Ascending aorta (tissue), 2 donors: ENCODE measurements around the gene MRPS26. TPM values are rescaled to one million over a fixed set of nuclear protein-coding genes. Genes with fewer than 3 reads are reported as not detected.

Experiments
- DNase-seq, 2 donors: peaks; one replicate each; pipeline ENCODE4 v3.0.0-alpha.2; 2019; ENCODE audit warnings: low spot score in 2 of 2
- H3K27ac ChIP-seq, 2 donors: fragments of 200-600 bp; sonication (generic); one replicate each; pipeline ENCODE4 v1.5.1; 2016 to 2017; ENCODE audit warnings: mild to moderate bottlenecking in 1 of 2
- H3K27me3 ChIP-seq: fragments of 200-600 bp; sonication (generic); one replicate; pipeline ENCODE4 v1.5.1; 2017
- H3K36me3 ChIP-seq, 2 donors: fragments of 200-600 bp; sonication (generic); one replicate each; pipeline ENCODE4 v1.5.1; 2016
- H3K4me1 ChIP-seq, 2 donors: fragments of 200-600 bp; sonication (generic); one replicate each; pipeline ENCODE4 v1.5.1; 2016 to 2017; ENCODE audit warnings: mild to moderate bottlenecking in 1 of 2
- H3K4me3 ChIP-seq, 2 donors: fragments of 200-600 bp; sonication (generic); one replicate each; pipeline ENCODE4 v1.5.1; 2016 to 2017; ENCODE audit warnings: mild to moderate bottlenecking in 1 of 2
- H3K9me3 ChIP-seq, 2 donors: fragments of 200-600 bp; sonication (generic); one replicate each; pipeline ENCODE4 v1.5.1; 2016
- CTCF ChIP-seq, 3 experiments: fragments of 200-600 bp in 2 of 3; fragments of 450-650 bp in 1 of 3; sonication (generic) in 2 of 3; IDR thresholded peaks; one replicate each; pipeline ENCODE4 v1.5.1; 2016 to 2019; ENCODE audit warnings: antibody characterized with exemption in 3 of 3, mild to moderate bottlenecking in 1 of 3, moderate library complexity in 1 of 3
- intact Hi-C: fragments of 100-400 bp; cut with DNase I; formaldehyde crosslinking; loops from one replicate; pipeline ENCODE4 v1.15.1; 2023
- total RNA-seq: library from RNA; depleted of rRNA; stranded (reverse); fragments of >200 nt; gene quantifications from one replicate; pipeline ENCODE4 v1.1.0, GENCODE V29; 2016

MRPS26 gene
- total RNA-seq, 1 donor from 2014 or later: 56.4 TPM

- Histone ChIP-seq H3K4me1 (peaks cover 7 to 21% of the 10 kb centered on the region in 2 donors), H3K27ac (peak within 1 kb of the TSS; percentile 71 to 82), H3K36me3 (peaks cover 23 to 29% of the 10 kb centered on the region in 2 donors), H3K27me3 (no peaks in the 10 kb centered on the region), H3K4me3 (no peak within 1 kb of the TSS), H3K9me3 (no peaks in the 10 kb centered on the region)
- no peak for TF ChIP-seq CTCF (IDR thresholded peaks at IDR 0.05)
- intact Hi-C loops: loop anchor here (10.0 kb wide), 5 partner anchors 199 to 1149 kb away; partner anchors contain the start of genes DNAAF9, IDH3B, PCED1A and SIRPA
- no peak for DNase-seq
Measured at GRCh38 chr20:3043322-3043721, 2.5 kb upstream of the MRPS26 start, which contains the start of gene GNRH2. TSS of gene GNRH2 (plus strand) at chr20:3043622. CDS start at chr20:3044415, 793 bp downstream.

DNA sequence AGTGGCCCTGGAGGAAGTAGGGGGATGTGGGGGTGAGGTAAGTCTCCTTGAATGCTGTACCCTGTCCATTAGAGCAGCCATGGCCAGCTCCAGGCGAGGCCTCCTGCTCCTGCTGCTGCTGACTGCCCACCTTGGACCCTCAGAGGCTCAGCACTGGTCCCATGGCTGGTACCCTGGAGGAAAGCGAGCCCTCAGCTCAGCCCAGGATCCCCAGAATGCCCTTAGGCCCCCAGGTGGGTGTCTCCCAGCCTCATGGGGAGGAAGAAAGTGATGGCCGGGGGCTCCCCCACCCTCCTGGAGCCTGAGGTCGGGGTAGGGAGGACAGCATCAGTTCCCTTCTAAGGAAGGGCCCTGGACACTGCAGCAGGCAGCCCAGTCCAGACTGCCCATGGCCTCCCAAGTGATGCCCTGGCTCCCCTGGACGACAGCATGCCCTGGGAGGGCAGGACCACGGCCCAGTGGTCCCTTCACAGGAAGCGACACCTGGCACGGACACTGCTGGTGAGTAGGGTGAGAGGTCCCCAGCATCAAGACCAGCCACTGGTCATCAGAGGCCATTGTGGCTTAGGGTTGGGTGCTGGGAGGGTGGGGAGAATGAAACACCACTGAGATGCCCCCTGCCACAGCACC is 1.4 kb upstream of the MRPS26 start:
- no peak for TF ChIP-seq CTCF (IDR thresholded peaks at IDR 0.05)
- Histone ChIP-seq H3K4me1 (peaks cover 7 to 21% of the 10 kb centered on the region in 2 donors), H3K9me3 (no peaks in the 10 kb centered on the region), H3K4me3 (no peak overlapping the region), H3K27me3 (no peaks in the 10 kb centered on the region), H3K27ac (no peak overlapping the region), H3K36me3 (peaks cover 22 to 30% of the 10 kb centered on the region in 2 donors)
- DNase-seq: no peak
- intact Hi-C loops: loop anchor here (2.0 to 10.0 kb wide), 6 partner anchors 172 to 1150 kb away; partner anchors contain the start of genes DNAAF9, IDH3B, PCED1A and PTPRA

GRCh38 chr20:3045042-3045815 is 623 bp upstream of the MRPS26 start:
- Histone ChIP-seq H3K27ac (peak overlapping the region; percentile 91 to 92), H3K9me3 (no peaks in the 10 kb centered on the region), H3K27me3 (no peaks in the 10 kb centered on the region), H3K4me3 (peak overlapping the region; percentile 89 to 93), H3K4me1 (peaks cover 7 to 21% of the 10 kb centered on the region in 2 donors), H3K36me3 (peaks cover 14 to 25% of the 10 kb centered on the region in 2 donors)
- TF ChIP-seq CTCF (IDR thresholded peaks at IDR 0.05): no peak
- peak; percentile 47 to 89 for DNase-seq
- intact Hi-C loops: loop anchor here (1.0 to 10.0 kb wide), 8 partner anchors 127 to 1150 kb away; partner anchors contain the start of genes DDRGK1, DNAAF9, IDH3B and LZTS3

DNA sequence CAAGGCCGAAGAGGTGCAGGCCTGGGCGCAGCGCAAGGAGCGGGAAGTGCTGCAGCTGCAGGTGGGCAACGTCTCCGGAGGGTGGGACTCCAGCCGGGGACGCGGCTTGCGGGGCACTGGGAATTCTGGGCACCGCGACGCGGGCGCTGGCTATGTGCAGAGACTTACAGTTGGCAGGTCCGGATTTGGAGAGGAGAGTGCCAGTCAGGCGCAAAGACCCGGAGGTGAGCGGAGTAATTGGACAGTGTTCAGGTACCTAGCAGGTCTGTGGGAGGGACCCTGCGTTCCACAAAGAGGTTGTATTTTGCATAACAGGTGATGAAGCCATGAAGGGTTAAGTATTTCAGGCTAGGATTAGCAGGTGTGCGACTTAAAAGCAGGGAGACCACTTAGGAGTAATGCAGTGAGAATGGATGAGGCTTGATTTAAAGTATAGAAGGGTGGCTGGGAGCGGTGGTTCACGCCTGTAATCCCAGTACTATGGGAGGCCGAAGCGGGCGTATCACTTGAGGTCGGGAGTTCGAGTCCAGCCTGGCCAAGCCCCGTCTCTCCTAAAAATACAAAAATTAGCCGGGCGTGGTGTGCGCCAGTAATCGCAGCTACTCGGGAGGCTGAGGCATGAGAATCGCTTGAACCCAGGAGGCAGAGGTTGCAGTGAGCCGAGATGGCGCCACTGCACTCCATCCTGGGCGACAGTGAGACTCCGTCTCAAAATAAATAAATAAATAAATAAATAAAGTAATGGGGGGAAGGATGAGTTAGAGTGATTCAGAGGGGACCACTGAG is 1.0 kb downstream of the MRPS26 start:
- DNase-seq: no peak
- TF ChIP-seq CTCF (IDR thresholded peaks at IDR 0.05): no peak
- intact Hi-C loops: loop anchor here (5.0 to 10.0 kb wide), 6 partner anchors 125 to 1152 kb away; partner anchors contain the start of genes DNAAF9, IDH3B, LZTS3 and PCED1A
- Histone ChIP-seq H3K27ac (peak overlapping the region; percentile 91 to 92), H3K4me1 (peaks cover 7 to 17% of the 10 kb centered on the region in 2 donors), H3K27me3 (no peaks in the 10 kb centered on the region), H3K9me3 (no peaks in the 10 kb centered on the region), H3K4me3 (peak overlapping the region; percentile 89 to 93), H3K36me3 (peaks cover 14 to 24% of the 10 kb centered on the region in 2 donors)
